OCI-LY3 (cell line): ENCODE data around the gene ROPN1L.
A peak's percentile ranks its signal among the peaks of the same experiment; 100 is the strongest.
"Not testable (repeated sequence)": the region's sequence is repeated elsewhere in the genome, so short reads cannot be mapped to it uniquely, and the experiment has no call there.

ENCODE experiments used
- H2AFZ ChIP-seq: fragments of 200-600, 300-600 bp; shearing (Covaris generic); 2 replicates; pipeline ENCODE4 v1.6.0; 2014; ENCODE audit warnings: antibody characterized with exemption, low read depth, low read length
- H3K27ac ChIP-seq: fragments of 200-600, 300-600 bp; sonication (generic); 2 replicates; pipeline ENCODE4 v1.5.1; 2014; ENCODE audit warnings: mild to moderate bottlenecking, low read length, moderate library complexity, mixed read lengths
- H3K27me3 ChIP-seq: fragments of 200-600, 300-600 bp; sonication (generic); 2 replicates; pipeline ENCODE4 v1.6.1; 2014; ENCODE audit warnings: low read depth, low read length, mixed read lengths
- H3K36me3 ChIP-seq: fragments of 200-600, 300-600 bp; sonication (generic); replicated peaks from 2 replicates; pipeline ENCODE3; 2014; ENCODE audit warnings: low read depth, low read length, mixed read lengths
- H3K4me1 ChIP-seq: fragments of 300-600, 200-600 bp; sonication (generic); 2 replicates; pipeline ENCODE4 v1.6.1; 2014; ENCODE audit warnings: low read length, mixed read lengths
- H3K4me2 ChIP-seq: fragments of 200-600, 300-600 bp; sonication (generic); 2 replicates; pipeline ENCODE4 v1.6.1; 2014; ENCODE audit warnings: low read length, mixed read lengths
- H3K4me3 ChIP-seq: fragments of 300-600, 200-600 bp; sonication (generic); 2 replicates; pipeline ENCODE4 v1.5.1; 2014; ENCODE audit warnings: antibody characterized with exemption, mild to moderate bottlenecking, low read length, moderate library complexity
- H3K79me2 ChIP-seq: fragments of 300-600, 200-600 bp; shearing (Covaris generic); 2 replicates; pipeline ENCODE4 v1.6.1; 2014; ENCODE audit warnings: mild to moderate bottlenecking, low read length, mixed read lengths
- H3K9ac ChIP-seq: fragments of 300-600, 200-600 bp; shearing (Covaris generic); 2 replicates; pipeline ENCODE4 v1.6.0; 2014; ENCODE audit warnings: mild to moderate bottlenecking, low read length, moderate library complexity
- H3K9me3 ChIP-seq: fragments of 200-600, 300-600 bp; shearing (Covaris generic); 2 replicates; pipeline ENCODE4 v1.6.1; 2014; ENCODE audit warnings: low read length, mixed read lengths; ENCODE audit not compliant: insufficient read depth
- H4K20me1 ChIP-seq: fragments of 200-600, 300-600 bp; sonication (generic); 2 replicates; pipeline ENCODE4 v1.6.1; 2016; ENCODE audit warnings: low read length, mixed read lengths; ENCODE audit not compliant: insufficient read depth
- CTCF ChIP-seq: fragments of 200-600, 300-600 bp; sonication (generic); IDR thresholded peaks from 2 replicates; pipeline ENCODE4 v1.5.1; 2014; ENCODE audit warnings: antibody characterized with exemption, low read length, low read depth
- EZH2phosphoT487 ChIP-seq: fragments of 200-600 bp; shearing (Covaris generic); IDR thresholded peaks from 2 replicates; pipeline ENCODE4 v1.6.1; 2018; ENCODE audit warnings: antibody characterized with exemption, mixed run types, low read depth

The ROPN1L gene

GRCh38 chr5:10441083-10441991 is at the start of gene ROPN1L:
Gene ROPN1L, plus strand, starts transcription at chr5:10441879. Its CDS starts 289 bp downstream, at chr5:10442168.
- peak within 1 kb of the TSS; percentile 91 for H3K4me2 ChIP-seq

GRCh38 chr5:10392567-10393328 is 48.9 kb upstream of the ROPN1L start:
- H4K20me1 ChIP-seq, H3K9ac ChIP-seq, H2AFZ ChIP-seq, H3K79me2 ChIP-seq, H3K27me3 ChIP-seq, H3K4me3 ChIP-seq, H3K27ac ChIP-seq, H3K4me2 ChIP-seq, H3K4me1 ChIP-seq, H3K9me3 ChIP-seq: not testable (repeated sequence)
- H3K36me3 ChIP-seq, result peaks cover 32% of the 10 kb centered on the region

More at GRCh38 chr5:10441083-10441991, at the start of gene ROPN1L:
- H2AFZ ChIP-seq, result no peak within 1 kb of the TSS; the same call in 1 of the 2 replicates
- H3K9ac ChIP-seq, result peak within 1 kb of the TSS; percentile 58
- TF ChIP-seq CTCF (no peak), EZH2phosphoT487 (no peak)
- peaks cover 3% of the 10 kb centered on the region for H3K36me3 ChIP-seq
- peak within 1 kb of the TSS; percentile 85 for H3K4me3 ChIP-seq
- no peaks in the 10 kb centered on the region for H3K27me3 ChIP-seq
- H3K79me2 ChIP-seq, result no peaks in the 10 kb centered on the region
- H4K20me1 ChIP-seq, result no peaks in the 10 kb centered on the region
- H3K9me3 ChIP-seq, result no peaks in the 10 kb centered on the region
- no peak within 1 kb of the TSS for H3K27ac ChIP-seq
- H3K4me1 ChIP-seq, result peaks cover 13% of the 10 kb centered on the region

- H3K36me3 ChIP-seq, result peaks cover 34% of the 10 kb centered on the region
- TF ChIP-seq CTCF, result no peak
- TF ChIP-seq EZH2phosphoT487, result no peak
- no peaks in the 10 kb centered on the region for H3K79me2 ChIP-seq
- no peak overlapping the region for H3K4me2 ChIP-seq
- no peak overlapping the region for H2AFZ ChIP-seq
- peaks cover 2% of the 10 kb centered on the region for H3K4me1 ChIP-seq
- no peaks in the 10 kb centered on the region for H3K27me3 ChIP-seq
- H3K4me3 ChIP-seq, result no peak overlapping the region
- no peak overlapping the region for H3K27ac ChIP-seq
- no peak overlapping the region for H3K9ac ChIP-seq
- H4K20me1 ChIP-seq, result no peaks in the 10 kb centered on the region
- H3K9me3 ChIP-seq, result no peaks in the 10 kb centered on the region
Measured at GRCh38 chr5:10393491-10393890, 48.2 kb upstream of the ROPN1L start.

- Histone ChIP-seq H3K36me3 (peaks cover 36% of the 10 kb centered on the region), H3K4me2 (no peak overlapping the region)
Measured at GRCh38 chr5:10396552-10396951, 45.1 kb upstream of the ROPN1L start.

More at GRCh38 chr5:10396552-10396951, 45.1 kb upstream of the ROPN1L start:
- no peak overlapping the region for H2AFZ ChIP-seq
- H3K4me3 ChIP-seq, result no peak overlapping the region
- no peaks in the 10 kb centered on the region for H3K27me3 ChIP-seq
- no peak overlapping the region for H3K27ac ChIP-seq
- 0 out of 2 replicates have a peak, but pooled peaks cover 3% of the 10 kb centered on the region for H4K20me1 ChIP-seq
- H3K4me1 ChIP-seq, result peaks cover 8% of the 10 kb centered on the region
- no peaks in the 10 kb centered on the region for H3K79me2 ChIP-seq
- H3K9me3 ChIP-seq, result no peaks in the 10 kb centered on the region
- no peak for TF ChIP-seq EZH2phosphoT487
- no peak for TF ChIP-seq CTCF
- no peak overlapping the region for H3K9ac ChIP-seq
